CD4-positive, alpha-beta T cell (primary cell): ENCODE results near the gene MAP4K2. TPM values are rescaled to one million over a fixed set of nuclear protein-coding genes. Genes with fewer than 3 reads are reported as not detected.
A peak's percentile ranks its signal among the peaks of the same experiment; 100 is the strongest.

ENCODE experiments used
- ATAC-seq: fragments of 200-7000 bp; cut with Tn5 transposase; one replicate; pipeline ENCODE4 v1.10.0; 2022; ENCODE audit warnings: mild to moderate bottlenecking; ENCODE audit not compliant: poor library complexity
- CTCF ChIA-PET: fragments of 350-600 bp; sonication (Branson Sonifier 250); formaldehyde crosslinking; loops from one replicate; lab custom pipeline; 2021; ENCODE audit warnings: antibody characterized with exemption, inconsistent platforms; lab: Charles Lee
- POLR2A ChIA-PET: fragments of 350-600 bp; sonication (Branson Sonifier 250); formaldehyde crosslinking; loops from one replicate; lab custom pipeline; 2021; ENCODE audit warnings: antibody characterized with exemption, inconsistent platforms; lab: Charles Lee
- DNase-seq, 14 experiments: peaks; one replicate each; pipeline ENCODE4 v3.0.0-alpha.2; 2013 to 2020; ENCODE audit warnings: mixed read lengths in 2 of 14
- H3K27ac ChIP-seq, 2 donors: one replicate each; pipeline versions ENCODE4 v1.5.1 to v1.7.0; 2013; ENCODE audit warnings: low read length in 2 of 2, low read depth in 1 of 2, mild to moderate bottlenecking in 1 of 2
- H3K27me3 ChIP-seq, 2 experiments: 1 replicate in 1 of 2; 2 replicates in 1 of 2; pipeline versions ENCODE4 v1.6.1 to v1.7.0; 2013; ENCODE audit warnings: low read length in 2 of 2, control low read depth in 1 of 2, mild to moderate bottlenecking in 1 of 2, moderate library complexity in 1 of 2; ENCODE audit not compliant: insufficient read depth in 2 of 2, control insufficient read depth in 1 of 2
- H3K36me3 ChIP-seq: one replicate; pipeline ENCODE4 v1.6.1; 2013; ENCODE audit warnings: low read length, control low read depth; ENCODE audit not compliant: insufficient read depth
- H3K4me1 ChIP-seq: one replicate; pipeline ENCODE4 v1.6.1; 2013; ENCODE audit warnings: low read length, control low read depth; ENCODE audit not compliant: insufficient read depth
- H3K4me3 ChIP-seq: one replicate; pipeline ENCODE4 v1.5.1; 2013; ENCODE audit warnings: mild to moderate bottlenecking, low read length, moderate library complexity
- H3K9me3 ChIP-seq, 2 experiments: 1 replicate in 1 of 2; 2 replicates in 1 of 2; pipeline versions ENCODE4 v1.6.1 to v1.7.0; 2013; ENCODE audit warnings: low read length in 2 of 2, mild to moderate bottlenecking in 2 of 2, control low read depth in 1 of 2, moderate library complexity in 1 of 2; ENCODE audit not compliant: control insufficient read depth in 1 of 2, insufficient read depth in 1 of 2
- H3K27ac Mint-ChIP-seq: one replicate; pipeline ENCODE4 v1.8.0; 2020; ENCODE audit warnings: mixed read lengths
- H3K27me3 Mint-ChIP-seq: one replicate; pipeline ENCODE4 v1.8.0; 2021; ENCODE audit warnings: mixed read lengths
- H3K36me3 Mint-ChIP-seq: one replicate; pipeline ENCODE4 v1.8.0; 2021; ENCODE audit warnings: low read depth, mixed read lengths
- H3K4me1 Mint-ChIP-seq: one replicate; pipeline ENCODE4 v1.8.0; 2021; ENCODE audit warnings: low read depth, mixed read lengths
- H3K4me3 Mint-ChIP-seq: one replicate; pipeline ENCODE4 v1.8.0; 2020; ENCODE audit warnings: mild to moderate bottlenecking, mixed read lengths
- H3K9me3 Mint-ChIP-seq: one replicate; pipeline ENCODE4 v1.8.0; 2020; ENCODE audit warnings: mixed read lengths
- CTCF ChIP-seq: fragments of 200-600 bp; IDR thresholded peaks from one replicate; pipeline ENCODE4 v1.8.0; 2022; ENCODE audit warnings: antibody characterized with exemption, mild to moderate bottlenecking
- intact Hi-C, 2 experiments: fragments of 100-400 bp; cut with DNase I in 1 of 2; cut with micrococcal nuclease in 1 of 2; formaldehyde crosslinking; loops; one replicate each; pipeline versions ENCODE4 v1.15.1 to v1.9.0; 2023 to 2025; cut with DNase I, micrococcal nuclease
- total RNA-seq, 174 experiments: library from RNA in 2 of 174; stranded (reverse) in 2 of 174; gene quantifications; one replicate each; pipeline ENCODE4 v1.2.3 and lab custom pipeline; 2021 to 2026

The MAP4K2 gene
- total RNA-seq, 2 experiments from 2014 or later: 71.9 to 74.1 TPM

- ChIA-PET POLR2A (interaction anchor here (0.7 to 18.7 kb wide), 42 partner anchors 10 to 1904 kb away, joined by 3 to 634 read pairs (median 8); partner anchors contain the start of genes CAPN1, CD248, CDC42BPG and FAU), CTCF (interaction anchor here (3.5 to 3.9 kb wide), 4 partner anchors 17 to 31 kb away, joined by 13 to 45 read pairs (median 24); partner anchors contain the start of gene PYGM)
- peak; percentile 66 to 97 (median 91) for DNase-seq
- Histone ChIP-seq H3K4me1 (peaks cover 61% of the 10 kb centered on the region), H3K27ac (peak overlapping the region; percentile 95 to 99), H3K36me3 (peaks cover 20% of the 10 kb centered on the region), H3K4me3 (peak overlapping the region; percentile 88), H3K9me3 (no peaks in the 10 kb centered on the region), H3K27me3 (no peaks in the 10 kb centered on the region)
- TF ChIP-seq CTCF: no peak
- intact Hi-C loops: no loop called here
- Mint-ChIP-seq H3K9me3 (no peaks in the 10 kb centered on the region), H3K4me1 (peaks cover 35% of the 10 kb centered on the region), H3K4me3 (peak overlapping the region; percentile 98), H3K27me3 (no peaks in the 10 kb centered on the region), H3K27ac (peak overlapping the region; percentile 99), H3K36me3 (peaks cover 45% of the 10 kb centered on the region)
- peak; percentile 36 for ATAC-seq
Observed at GRCh38 chr11:64745189-64745520, 57.9 kb downstream of the MAP4K2 start.

GRCh38 chr11:64744544-64745188 is 58.3 kb downstream of the MAP4K2 start:
- ChIA-PET CTCF (interaction anchor here (0.6 to 4.9 kb wide), 7 partner anchors 17 to 116 kb away, joined by 4 to 45 read pairs (median 20); partner anchors contain the start of genes PYGM and SF1), POLR2A (interaction anchor here (0.7 to 18.7 kb wide), 46 partner anchors 8 to 1903 kb away, joined by 3 to 634 read pairs (median 8); partner anchors contain the start of genes CAPN1, CD248, CDC42BPG and FAU)
- peak overlapping the region; percentile 99 for H3K27ac Mint-ChIP-seq
- H3K9me3 ChIP-seq: no peaks in the 10 kb centered on the region
- H3K27me3 ChIP-seq: no peaks in the 10 kb centered on the region
- ATAC-seq (peak; percentile 1), DNase-seq (peak in 10 of 14 experiments; percentile 42 to 76 (median 52))
- H3K4me1 ChIP-seq: peaks cover 65% of the 10 kb centered on the region
- no peak for TF ChIP-seq CTCF
- intact Hi-C loops: loop anchor here (1.0 to 5.0 kb wide), 2 partner anchors 33 to 34 kb away; partner anchors contain the start of gene SF1 (in 2 of the 2)
- peak overlapping the region; percentile 98 for H3K4me3 ChIP-seq
- H3K9me3 Mint-ChIP-seq: no peaks in the 10 kb centered on the region
- H3K4me3 Mint-ChIP-seq: peak overlapping the region; percentile 98
- H3K4me1 Mint-ChIP-seq: peaks cover 39% of the 10 kb centered on the region
- peak overlapping the region; percentile 95 to 99 for H3K27ac ChIP-seq
- peaks cover 25% of the 10 kb centered on the region for H3K36me3 ChIP-seq
- H3K36me3 Mint-ChIP-seq: peaks cover 46% of the 10 kb centered on the region
- H3K27me3 Mint-ChIP-seq: no peaks in the 10 kb centered on the region

- Histone ChIP-seq H3K4me3 (peak within 1 kb of the TSS; percentile 98), H3K27me3 (no peaks in the 10 kb centered on the region), H3K27ac (peak within 1 kb of the TSS; percentile 89 to 99), H3K9me3 (no peaks in the 10 kb centered on the region), H3K4me1 (peaks cover 67% of the 10 kb centered on the region), H3K36me3 (peaks cover 33% of the 10 kb centered on the region)
- DNase-seq: peak; percentile 82 to 93 (median 88)
- H3K27me3 Mint-ChIP-seq: no peaks in the 10 kb centered on the region
- H3K9me3 Mint-ChIP-seq: no peaks in the 10 kb centered on the region
- H3K4me3 Mint-ChIP-seq: peak within 1 kb of the TSS; percentile 98
- CTCF ChIA-PET: interaction anchor here (0.6 to 4.9 kb wide), 16 partner anchors 11 to 461 kb away, joined by 3 to 45 read pairs (median 4); partner anchors contain the start of genes PYGM and SF1
- peak; percentile 60 for ATAC-seq
- H3K27ac Mint-ChIP-seq: peak within 1 kb of the TSS; percentile 99
- H3K4me1 Mint-ChIP-seq: peaks cover 46% of the 10 kb centered on the region
- peak; percentile 65 for TF ChIP-seq CTCF
- POLR2A ChIA-PET: interaction anchor here (0.8 to 18.7 kb wide), 43 partner anchors 8 to 1902 kb away, joined by 3 to 634 read pairs (median 8); partner anchors contain the start of genes CAPN1, CDC42BPG, FAU and MAJIN
- intact Hi-C loops: loop anchor here (1.0 to 5.0 kb wide), 6 partner anchors 20 to 101 kb away; partner anchors contain the start of genes SF1 (in 2 of the 2) and CDC42BPG (in 1 of the 2)
- H3K36me3 Mint-ChIP-seq: peaks cover 54% of the 10 kb centered on the region
Observed at GRCh38 chr11:64743591-64744543, 59.1 kb downstream of the MAP4K2 start, which contains the start of gene RASGRP2. RASGRP2 (minus strand) TSS chr11:64744142; CDS start chr11:64742866, 1,276 bp downstream.
